Activated CD4-positive, alpha-beta T cell treated with anti-CD3 and anti-CD28 coated beads, Interleukin-2, amount 10 ng/mL, durations not matched to agents 24 days and 14 days (primary cell): ENCODE measurements around the gene ESPN. TPM values are rescaled to one million over a fixed set of nuclear protein-coding genes. Genes with fewer than 3 reads are reported as not detected.
A peak's percentile ranks its signal among the peaks of the same experiment; 100 is the strongest.

Source experiments
- DNase-seq: peaks from one replicate; pipeline ENCODE4 v3.0.0; 2022
- H3K27ac Mint-ChIP-seq: one replicate; pipeline ENCODE4 v1.8.0; 2022; ENCODE audit warnings: mild to moderate bottlenecking, mixed read lengths
- H3K27me3 Mint-ChIP-seq: one replicate; pipeline ENCODE4 v1.8.0; 2022; ENCODE audit warnings: mixed read lengths
- H3K36me3 Mint-ChIP-seq: one replicate; pipeline ENCODE4 v1.8.0; 2022; ENCODE audit warnings: low read depth, mild to moderate bottlenecking, mixed read lengths
- H3K4me1 Mint-ChIP-seq: one replicate; pipeline ENCODE4 v1.8.0; 2021; ENCODE audit warnings: mixed read lengths
- H3K4me3 Mint-ChIP-seq: one replicate; pipeline ENCODE4 v1.8.0; 2022; ENCODE audit warnings: mild to moderate bottlenecking, moderate library complexity, mixed read lengths
- H3K9me3 Mint-ChIP-seq: one replicate; pipeline ENCODE4 v1.8.0; 2021; ENCODE audit warnings: mixed read lengths
- intact Hi-C: fragments of 100-400 bp; cut with micrococcal nuclease; formaldehyde crosslinking; loops from one replicate; pipeline ENCODE4 v1.15.1; 2023
- total RNA-seq: library from RNA; stranded (reverse); gene quantifications from 2 replicates; pipeline ENCODE4 v1.2.3, GENCODE V29; 2022

ESPN gene
- 0.49 and 1.3 TPM in 2 replicates for total RNA-seq

DNA sequence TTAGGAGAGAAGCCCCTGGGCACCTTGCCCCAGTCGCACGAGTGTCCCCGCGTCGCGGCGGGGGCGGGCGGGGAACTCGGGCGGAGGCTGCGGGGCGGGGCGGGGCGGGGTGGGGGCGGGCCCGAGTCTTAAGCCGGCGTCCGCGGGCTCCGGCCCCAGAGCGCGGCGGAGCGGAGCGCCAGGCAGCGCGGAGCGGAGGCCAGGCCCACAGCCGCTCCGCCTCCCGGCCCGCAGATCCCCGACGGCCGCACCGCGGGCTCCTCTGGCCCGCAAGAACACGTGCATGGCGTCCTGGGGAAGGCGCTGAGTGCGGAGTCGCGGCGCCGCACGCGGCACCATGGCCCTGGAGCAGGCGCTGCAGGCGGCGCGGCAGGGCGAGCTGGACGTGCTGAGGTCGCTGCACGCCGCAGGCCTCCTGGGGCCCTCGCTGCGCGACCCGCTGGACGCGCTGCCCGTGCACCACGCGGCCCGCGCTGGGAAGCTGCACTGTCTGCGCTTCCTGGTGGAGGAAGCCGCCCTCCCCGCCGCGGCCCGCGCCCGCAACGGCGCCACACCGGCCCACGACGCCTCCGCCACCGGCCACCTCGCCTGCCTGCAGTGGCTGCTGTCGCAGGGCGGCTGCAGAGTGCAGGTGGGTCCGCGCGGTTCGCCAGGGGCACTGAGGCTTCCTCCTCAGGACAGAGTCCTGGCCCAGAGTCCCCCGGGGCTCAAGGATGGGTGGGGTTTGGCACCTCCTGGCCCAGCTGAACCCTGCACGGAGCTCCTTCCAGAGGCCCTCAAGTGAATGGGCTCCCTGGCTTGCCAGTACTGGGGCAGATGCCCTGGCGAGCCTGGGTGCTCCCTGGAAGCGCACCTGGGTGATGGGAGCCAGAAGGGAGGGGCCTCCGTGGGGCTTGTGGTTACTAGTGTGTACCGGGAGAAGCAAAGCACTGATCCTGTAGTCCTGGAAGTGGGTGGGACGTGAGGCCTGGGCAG lies at the start of gene ESPN:
ESPN (plus strand) TSS at position 158 of the 975 bp plus-strand sequence; CDS start at position 338, 180 bp downstream.
- Mint-ChIP-seq H3K36me3 (no peaks in the 10 kb centered on the region), H3K27ac (no peak within 1 kb of the TSS), H3K4me3 (peak within 1 kb of the TSS; percentile 63), H3K9me3 (no peaks in the 10 kb centered on the region), H3K4me1 (peaks cover 12% of the 10 kb centered on the region), H3K27me3 (peaks cover 47% of the 10 kb centered on the region)
- peak; percentile 72 for DNase-seq
- intact Hi-C loops, result loop anchor here (5.0 kb wide), 2 partner anchors 37 to 178 kb away; no protein-coding TSS in a partner anchor

DNA sequence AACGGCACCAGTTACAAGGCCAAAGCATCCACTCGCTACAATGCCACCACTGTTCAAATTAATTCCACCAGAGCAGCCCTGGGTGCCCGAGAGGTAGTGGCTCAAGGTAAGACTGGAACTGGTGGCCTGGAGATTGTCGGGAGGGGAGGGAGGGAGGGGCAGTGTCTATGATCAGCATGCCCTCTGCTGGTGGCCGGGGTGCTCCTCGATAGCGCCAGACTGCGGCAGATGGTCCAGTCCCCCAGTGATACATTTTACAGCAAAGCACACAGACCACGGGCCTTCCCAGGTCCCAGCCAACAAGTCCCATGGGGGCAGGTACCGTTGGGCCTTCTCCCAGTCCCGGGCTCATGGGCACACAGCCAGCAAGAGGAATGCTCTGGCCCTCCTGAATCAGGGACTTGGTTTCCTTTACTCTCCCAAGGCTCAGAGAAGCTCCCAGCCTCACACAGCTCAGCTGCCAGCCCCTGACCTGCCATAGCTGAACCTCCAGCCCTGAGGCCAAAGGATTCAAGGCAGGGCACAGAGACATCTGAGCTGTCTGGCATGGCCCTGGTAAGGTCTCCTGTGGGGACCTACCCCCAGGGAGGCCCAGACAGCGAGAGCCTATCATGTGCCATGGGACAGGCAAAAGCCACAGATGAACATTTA lies 46.4 kb upstream of the ESPN start:
- Mint-ChIP-seq H3K27ac (no peak overlapping the region), H3K27me3 (no peaks in the 10 kb centered on the region), H3K36me3 (peaks cover 4% of the 10 kb centered on the region), H3K4me1 (no peaks in the 10 kb centered on the region), H3K4me3 (no peak overlapping the region), H3K9me3 (peaks cover 3% of the 10 kb centered on the region)
- no peak for DNase-seq
- intact Hi-C loops, result no loop called here

- intact Hi-C loops, result no loop called here
- Mint-ChIP-seq H3K27ac (no peak overlapping the region), H3K4me3 (no peak overlapping the region), H3K36me3 (peaks cover 4% of the 10 kb centered on the region), H3K27me3 (no peaks in the 10 kb centered on the region), H3K9me3 (peaks cover 6% of the 10 kb centered on the region), H3K4me1 (no peaks in the 10 kb centered on the region)
- DNase-seq, result no peak
Measured at GRCh38 chr1:6380037-6380436, 44.5 kb upstream of the ESPN start.

- H3K4me3 Mint-ChIP-seq, result no peak overlapping the region
- H3K27ac Mint-ChIP-seq, result no peak overlapping the region
- H3K4me1 Mint-ChIP-seq, result peaks cover 7% of the 10 kb centered on the region
- no peaks in the 10 kb centered on the region for H3K27me3 Mint-ChIP-seq
- H3K36me3 Mint-ChIP-seq, result peaks cover 7% of the 10 kb centered on the region
- intact Hi-C loops, result no loop called here
- no peak for DNase-seq
- peaks cover 6% of the 10 kb centered on the region for H3K9me3 Mint-ChIP-seq
Measured at GRCh38 chr1:6384135-6384534, 40.4 kb upstream of the ESPN start.

GRCh38 chr1:6384962-6385361 lies 39.6 kb upstream of the ESPN start:
- no peak for DNase-seq
- Mint-ChIP-seq H3K27ac (no peak overlapping the region), H3K4me1 (peaks cover 8% of the 10 kb centered on the region), H3K27me3 (no peaks in the 10 kb centered on the region), H3K4me3 (no peak overlapping the region), H3K36me3 (peaks cover 4% of the 10 kb centered on the region), H3K9me3 (peaks cover 3% of the 10 kb centered on the region)
- intact Hi-C loops, result no loop called here

GRCh38 chr1:6385488-6386191 lies 38.9 kb upstream of the ESPN start:
- Mint-ChIP-seq H3K9me3 (peaks cover 3% of the 10 kb centered on the region), H3K27me3 (no peaks in the 10 kb centered on the region), H3K4me1 (peaks cover 10% of the 10 kb centered on the region), H3K27ac (no peak overlapping the region), H3K36me3 (peaks cover 6% of the 10 kb centered on the region), H3K4me3 (no peak overlapping the region)
- intact Hi-C loops, result no loop called here
- no peak for DNase-seq

DNA sequence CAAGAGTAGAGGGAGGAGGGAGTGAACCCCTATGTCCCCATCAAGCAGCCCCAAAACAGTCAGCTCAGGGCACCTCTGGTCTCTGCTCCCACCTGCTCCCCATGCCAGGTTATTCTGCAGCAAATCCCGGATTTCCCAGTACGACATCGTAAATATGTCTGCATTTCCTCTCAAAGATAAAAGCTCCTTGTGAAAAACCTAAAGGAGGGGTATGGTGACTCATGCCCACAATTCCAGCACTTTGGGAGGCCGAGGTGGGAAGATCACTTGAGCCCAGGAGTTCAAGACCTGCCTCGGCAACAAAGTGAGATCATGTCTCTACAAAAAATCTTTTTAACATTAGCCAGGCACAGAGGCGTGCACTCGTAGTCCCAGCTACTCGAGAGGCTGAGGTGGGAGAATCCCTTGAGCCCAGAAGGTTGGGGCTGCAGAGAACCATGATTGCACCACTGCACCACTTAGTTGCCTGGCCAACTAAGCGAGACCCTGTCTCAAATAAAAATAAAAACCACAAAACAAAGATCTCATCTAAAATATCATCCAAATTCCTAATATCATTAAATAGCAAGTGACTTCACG lies 38.1 kb upstream of the ESPN start:
- peaks cover 6% of the 10 kb centered on the region for H3K36me3 Mint-ChIP-seq
- intact Hi-C loops, result no loop called here
- H3K27ac Mint-ChIP-seq, result no peak overlapping the region
- peaks cover 3% of the 10 kb centered on the region for H3K9me3 Mint-ChIP-seq
- no peak overlapping the region for H3K4me3 Mint-ChIP-seq
- no peak for DNase-seq
- H3K27me3 Mint-ChIP-seq, result no peaks in the 10 kb centered on the region
- peaks cover 12% of the 10 kb centered on the region for H3K4me1 Mint-ChIP-seq

GRCh38 chr1:6389971-6390370 lies 34.6 kb upstream of the ESPN start:
- no peaks in the 10 kb centered on the region for H3K27me3 Mint-ChIP-seq
- no peaks in the 10 kb centered on the region for H3K9me3 Mint-ChIP-seq
- peaks cover 9% of the 10 kb centered on the region for H3K36me3 Mint-ChIP-seq
- H3K27ac Mint-ChIP-seq, result no peak overlapping the region
- no peak overlapping the region for H3K4me3 Mint-ChIP-seq
- intact Hi-C loops, result loop anchor here (5.0 to 10.0 kb wide), 2 partner anchors 183 to 395 kb away; partner anchors contain the start of genes NPHP4 and RNF207
- no peak for DNase-seq
- peaks cover 26% of the 10 kb centered on the region for H3K4me1 Mint-ChIP-seq

DNA sequence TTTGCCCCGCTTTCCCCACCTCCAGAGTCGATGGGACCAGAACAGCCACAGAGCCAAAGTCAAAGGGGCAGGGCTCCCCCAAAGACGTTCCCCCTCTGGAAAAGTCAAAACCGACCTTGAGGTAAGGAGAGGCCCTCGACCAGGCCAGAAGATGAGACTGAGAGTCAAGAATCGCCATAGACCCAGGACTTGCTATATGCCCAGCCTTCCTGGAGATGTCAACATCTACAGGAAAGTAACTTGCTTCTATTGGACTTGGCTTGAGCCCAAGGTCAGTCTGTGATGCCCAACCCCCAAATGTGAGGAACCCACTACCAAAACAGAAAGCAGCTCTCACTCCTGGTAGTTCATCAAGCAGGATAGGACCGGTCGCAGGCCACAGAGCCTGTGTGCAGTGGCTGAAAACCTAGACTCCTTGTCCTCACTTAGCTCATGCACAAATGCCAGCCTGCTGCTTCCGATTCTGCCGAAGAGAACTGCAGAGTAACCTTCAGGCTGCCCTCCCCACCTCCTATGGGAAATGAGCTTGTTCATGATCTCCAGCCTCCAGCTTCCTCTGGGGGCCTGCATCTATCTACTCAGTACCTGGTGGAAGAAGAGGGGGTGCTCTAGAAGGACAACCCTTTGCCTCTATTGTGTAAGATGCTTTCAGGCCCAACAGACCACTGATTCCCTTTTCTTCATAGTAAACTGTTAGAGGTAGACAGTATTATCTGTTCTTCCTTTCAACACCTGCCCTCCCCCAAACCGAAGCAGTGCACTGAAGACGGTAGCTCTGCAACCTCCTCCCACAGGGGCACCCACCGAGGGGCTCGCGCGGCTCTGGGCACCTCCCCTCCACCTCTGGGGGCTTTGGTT lies 32.4 kb upstream of the ESPN start:
- peaks cover 29% of the 10 kb centered on the region for H3K4me1 Mint-ChIP-seq
- H3K36me3 Mint-ChIP-seq, result peaks cover 7% of the 10 kb centered on the region
- H3K27ac Mint-ChIP-seq, result peak overlapping the region; percentile 78
- peak; percentile 73 for DNase-seq
- H3K4me3 Mint-ChIP-seq, result peak overlapping the region; percentile 93
- no peaks in the 10 kb centered on the region for H3K27me3 Mint-ChIP-seq
- intact Hi-C loops, result loop anchor here (5.0 to 10.0 kb wide), 2 partner anchors 185 to 397 kb away; partner anchors contain the start of genes NPHP4 and RNF207
- H3K9me3 Mint-ChIP-seq, result no peaks in the 10 kb centered on the region

DNA sequence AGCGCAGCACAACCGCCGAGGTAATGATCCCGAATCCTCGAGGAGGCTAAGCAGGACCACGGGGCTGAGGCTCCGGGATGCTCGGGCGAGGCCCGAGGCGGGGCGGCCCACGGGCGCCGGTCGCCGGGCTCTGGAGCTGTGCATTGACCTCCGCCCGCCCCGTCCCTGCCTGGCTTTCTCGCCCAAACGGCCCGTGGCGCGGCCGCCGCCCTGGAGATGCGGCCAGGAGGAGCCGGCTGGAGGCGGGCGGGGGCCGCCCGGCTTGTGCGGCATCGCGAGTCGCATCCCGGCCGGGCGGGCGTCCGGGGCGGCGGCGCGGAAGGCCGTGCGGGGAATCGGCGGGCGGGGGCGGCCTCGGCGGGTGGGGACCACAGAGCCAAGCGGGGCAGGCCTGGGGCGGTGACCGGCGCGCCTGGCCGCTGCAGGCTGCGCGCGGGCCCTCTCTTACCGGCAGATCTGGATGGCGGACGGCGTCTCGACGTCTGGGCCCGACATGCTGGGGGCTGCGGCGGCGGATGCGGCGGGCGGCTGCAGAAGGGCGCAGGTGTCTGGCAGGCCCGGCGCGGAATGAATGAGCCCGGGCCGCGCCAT lies 31.7 kb upstream of the ESPN start:
- DNase-seq, result no peak
- Mint-ChIP-seq H3K27me3 (no peaks in the 10 kb centered on the region), H3K36me3 (peaks cover 7% of the 10 kb centered on the region), H3K27ac (peak overlapping the region; percentile 89), H3K4me1 (peaks cover 33% of the 10 kb centered on the region), H3K9me3 (no peaks in the 10 kb centered on the region), H3K4me3 (peak overlapping the region; percentile 93)
- intact Hi-C loops, result loop anchor here (1.0 to 10.0 kb wide), 5 partner anchors 34 to 398 kb away; partner anchors contain the start of genes NPHP4 and RNF207

- Mint-ChIP-seq H3K27ac (peak within 1 kb of the TSS; percentile 97), H3K27me3 (no peaks in the 10 kb centered on the region), H3K4me3 (peak within 1 kb of the TSS; percentile 93), H3K4me1 (peaks cover 33% of the 10 kb centered on the region), H3K9me3 (no peaks in the 10 kb centered on the region), H3K36me3 (peaks cover 7% of the 10 kb centered on the region)
- peak; percentile 97 for DNase-seq
- intact Hi-C loops, result loop anchor here (1.0 to 10.0 kb wide), 5 partner anchors 34 to 399 kb away; partner anchors contain the start of genes NPHP4 and RNF207
Measured at GRCh38 chr1:6393400-6394187, 31.0 kb upstream of the ESPN start, which contains the start of gene ACOT7. Gene ACOT7, minus strand, starts transcription at chr1:6393767. Its CDS starts 368 bp downstream, at chr1:6393399.
